T-helper 2 cell (primary cell): Measurements from ENCODE around the gene NUDT3.
"Not testable (repeated sequence)": the region's sequence is repeated elsewhere in the genome, so short reads cannot be mapped to it uniquely, and the experiment has no call there.

Experiments used
- DNase-seq, 5 experiments: peaks; one replicate each; pipeline versions ENCODE4 v3.0.0 to v3.0.0-alpha.2; 2012 to 2022

Gene NUDT3

GRCh38 chr6:34248727-34249468 is 143.6 kb downstream of the NUDT3 start, which contains the start of gene SMIM29:
Gene SMIM29 (minus strand): TSS chr6:34249006. CDS start chr6:34247791, 1,215 bp downstream.
- DNase-seq, result peak; percentile 92 to 97 (median 96)

- peak in 3 of 5 experiments; percentile 26 to 44 (median 30) for DNase-seq
Measured at GRCh38 chr6:34248198-34248726, 144.2 kb downstream of the NUDT3 start.

GRCh38 chr6:34247481-34248197 is 144.8 kb downstream of the NUDT3 start:
- DNase-seq, result no peak

- DNase-seq, result peak in 3 of 5 experiments; percentile 26 to 51 (median 39)
Measured at GRCh38 chr6:34246563-34247391, 145.7 kb downstream of the NUDT3 start.

GRCh38 chr6:34246249-34246562 is 146.3 kb downstream of the NUDT3 start:
- no peak for DNase-seq

- DNase-seq, result not testable (repeated sequence)
Measured at GRCh38 chr6:34245761-34246140, 146.7 kb downstream of the NUDT3 start.

GRCh38 chr6:34245032-34245760 is 147.3 kb downstream of the NUDT3 start:
- not testable (repeated sequence) for DNase-seq

GRCh38 chr6:34243901-34244884 is 148.3 kb downstream of the NUDT3 start:
- peak in 1 of 5 experiments; percentile 49 for DNase-seq

GRCh38 chr6:34243131-34243771 is 149.2 kb downstream of the NUDT3 start:
- DNase-seq, result no peak

- no peak for DNase-seq
Measured at GRCh38 chr6:34242252-34243130, 150.0 kb downstream of the NUDT3 start.

GRCh38 chr6:34241351-34242215 is 150.9 kb downstream of the NUDT3 start:
- no peak for DNase-seq

GRCh38 chr6:34240329-34241248 is 151.9 kb downstream of the NUDT3 start:
- no peak for DNase-seq

GRCh38 chr6:34239893-34240292 is 152.6 kb downstream of the NUDT3 start:
- no peak for DNase-seq

- no peak for DNase-seq
Measured at GRCh38 chr6:34239500-34239825, 153.0 kb downstream of the NUDT3 start.

GRCh38 chr6:34238585-34239499 is 153.6 kb downstream of the NUDT3 start:
- DNase-seq, result peak in 1 of 5 experiments; percentile 50
